HL-60 (cell line): ENCODE measurements around the gene MAGI3.

Experiments
- DNase-seq, 2 experiments: peaks; one replicate each; pipeline ENCODE4 v3.0.0-alpha.2; 2010 to 2020; ENCODE audit warnings: low read depth in 1 of 2, low spot score in 1 of 2
- H3K27ac ChIP-seq: fragments of 250-450 bp; sonication (Bioruptor Pico); replicated peaks from 2 replicates; pipeline ENCODE4 v1.5.1; 2020; ENCODE audit warnings: mild to moderate bottlenecking, moderate library complexity
- H3K27me3 ChIP-seq: fragments of 250-450 bp; sonication (Bioruptor Pico); 2 replicates; pipeline ENCODE4 v1.5.1; 2021; ENCODE audit warnings: mild to moderate bottlenecking, moderate library complexity; ENCODE audit not compliant: insufficient read depth, poor library complexity, severe bottlenecking
- H3K4me3 ChIP-seq: replicated peaks from 2 replicates; pipeline ENCODE4 v1.5.1; 2011; ENCODE audit warnings: mild to moderate bottlenecking, control low read depth, low read length; ENCODE audit not compliant: insufficient read depth
- GABPA ChIP-seq: IDR thresholded peaks from 2 replicates; pipeline ENCODE4 v1.6.1; 2012; ENCODE audit warnings: low read depth
- POLR2AphosphoS5 ChIP-seq: IDR thresholded peaks from 2 replicates; pipeline ENCODE4 v1.6.1; 2012; ENCODE audit warnings: low read depth
- SPI1 ChIP-seq: IDR thresholded peaks from 2 replicates; pipeline ENCODE4 v1.6.1; 2012; ENCODE audit warnings: low read depth, mild to moderate bottlenecking, borderline replicate concordance
- TF ChIP-seq, protein P1 (sequence below): IDR thresholded peaks from one replicate; pipeline ENCODE4 v1.5.1; 2011; ENCODE audit warnings: low read length, control low read depth, inconsistent platforms; ENCODE audit not compliant: insufficient read depth
- TF ChIP-seq, protein P2 (sequence below): IDR thresholded peaks from 2 replicates; pipeline ENCODE4 v1.6.1; 2012; ENCODE audit warnings: low read depth; ENCODE audit not compliant: insufficient replicate concordance

MAGI3 gene

DNA sequence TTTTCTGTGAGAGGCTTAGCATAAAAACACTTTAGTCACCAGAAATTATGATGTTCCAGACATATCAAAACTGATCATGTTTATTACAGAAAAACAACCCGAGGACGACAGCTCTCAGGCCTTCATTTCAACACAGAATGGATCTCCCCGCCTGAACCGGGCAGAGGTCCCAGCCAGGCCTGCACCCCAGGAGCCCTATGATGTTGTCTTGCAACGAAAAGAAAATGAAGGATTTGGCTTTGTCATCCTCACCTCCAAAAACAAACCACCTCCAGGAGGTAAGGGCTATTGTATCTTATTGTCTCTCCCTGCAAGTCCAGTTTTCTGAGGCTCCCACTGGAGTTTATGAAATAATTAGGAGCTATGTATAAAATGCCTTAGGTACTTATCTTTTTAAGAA is 263.4 kb downstream of the MAGI3 start:
- Histone ChIP-seq H3K27ac (no peak overlapping the region), H3K4me3 (no peak overlapping the region), H3K27me3 (no peaks in the 10 kb centered on the region)
- TF ChIP-seq, protein P1, sequence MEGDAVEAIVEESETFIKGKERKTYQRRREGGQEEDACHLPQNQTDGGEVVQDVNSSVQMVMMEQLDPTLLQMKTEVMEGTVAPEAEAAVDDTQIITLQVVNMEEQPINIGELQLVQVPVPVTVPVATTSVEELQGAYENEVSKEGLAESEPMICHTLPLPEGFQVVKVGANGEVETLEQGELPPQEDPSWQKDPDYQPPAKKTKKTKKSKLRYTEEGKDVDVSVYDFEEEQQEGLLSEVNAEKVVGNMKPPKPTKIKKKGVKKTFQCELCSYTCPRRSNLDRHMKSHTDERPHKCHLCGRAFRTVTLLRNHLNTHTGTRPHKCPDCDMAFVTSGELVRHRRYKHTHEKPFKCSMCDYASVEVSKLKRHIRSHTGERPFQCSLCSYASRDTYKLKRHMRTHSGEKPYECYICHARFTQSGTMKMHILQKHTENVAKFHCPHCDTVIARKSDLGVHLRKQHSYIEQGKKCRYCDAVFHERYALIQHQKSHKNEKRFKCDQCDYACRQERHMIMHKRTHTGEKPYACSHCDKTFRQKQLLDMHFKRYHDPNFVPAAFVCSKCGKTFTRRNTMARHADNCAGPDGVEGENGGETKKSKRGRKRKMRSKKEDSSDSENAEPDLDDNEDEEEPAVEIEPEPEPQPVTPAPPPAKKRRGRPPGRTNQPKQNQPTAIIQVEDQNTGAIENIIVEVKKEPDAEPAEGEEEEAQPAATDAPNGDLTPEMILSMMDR: no peak
- TF ChIP-seq GABPA (no peak), SPI1 (no peak), POLR2AphosphoS5 (no peak)
- TF ChIP-seq, protein P2, sequence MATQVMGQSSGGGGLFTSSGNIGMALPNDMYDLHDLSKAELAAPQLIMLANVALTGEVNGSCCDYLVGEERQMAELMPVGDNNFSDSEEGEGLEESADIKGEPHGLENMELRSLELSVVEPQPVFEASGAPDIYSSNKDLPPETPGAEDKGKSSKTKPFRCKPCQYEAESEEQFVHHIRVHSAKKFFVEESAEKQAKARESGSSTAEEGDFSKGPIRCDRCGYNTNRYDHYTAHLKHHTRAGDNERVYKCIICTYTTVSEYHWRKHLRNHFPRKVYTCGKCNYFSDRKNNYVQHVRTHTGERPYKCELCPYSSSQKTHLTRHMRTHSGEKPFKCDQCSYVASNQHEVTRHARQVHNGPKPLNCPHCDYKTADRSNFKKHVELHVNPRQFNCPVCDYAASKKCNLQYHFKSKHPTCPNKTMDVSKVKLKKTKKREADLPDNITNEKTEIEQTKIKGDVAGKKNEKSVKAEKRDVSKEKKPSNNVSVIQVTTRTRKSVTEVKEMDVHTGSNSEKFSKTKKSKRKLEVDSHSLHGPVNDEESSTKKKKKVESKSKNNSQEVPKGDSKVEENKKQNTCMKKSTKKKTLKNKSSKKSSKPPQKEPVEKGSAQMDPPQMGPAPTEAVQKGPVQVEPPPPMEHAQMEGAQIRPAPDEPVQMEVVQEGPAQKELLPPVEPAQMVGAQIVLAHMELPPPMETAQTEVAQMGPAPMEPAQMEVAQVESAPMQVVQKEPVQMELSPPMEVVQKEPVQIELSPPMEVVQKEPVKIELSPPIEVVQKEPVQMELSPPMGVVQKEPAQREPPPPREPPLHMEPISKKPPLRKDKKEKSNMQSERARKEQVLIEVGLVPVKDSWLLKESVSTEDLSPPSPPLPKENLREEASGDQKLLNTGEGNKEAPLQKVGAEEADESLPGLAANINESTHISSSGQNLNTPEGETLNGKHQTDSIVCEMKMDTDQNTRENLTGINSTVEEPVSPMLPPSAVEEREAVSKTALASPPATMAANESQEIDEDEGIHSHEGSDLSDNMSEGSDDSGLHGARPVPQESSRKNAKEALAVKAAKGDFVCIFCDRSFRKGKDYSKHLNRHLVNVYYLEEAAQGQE: no peak
- no peak for DNase-seq

DNA sequence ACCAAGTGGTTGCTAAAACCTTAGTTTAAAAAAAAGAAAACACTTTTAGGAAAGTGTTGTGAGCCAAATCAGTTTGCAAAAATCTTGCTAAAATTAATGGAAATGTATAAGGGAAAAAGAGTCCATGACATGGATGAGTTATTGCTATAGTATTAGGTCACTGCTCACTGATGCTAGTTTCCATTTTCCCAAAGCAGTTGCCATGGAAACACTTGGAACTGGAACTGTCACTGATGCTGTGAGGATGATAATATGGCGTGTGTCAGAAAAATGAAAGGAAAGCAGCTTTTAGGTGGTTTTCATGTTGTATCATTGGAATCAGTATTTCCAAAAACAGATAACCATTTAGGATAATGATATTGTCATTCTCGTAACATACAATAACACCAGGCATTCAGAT is 264.6 kb downstream of the MAGI3 start:
- TF ChIP-seq POLR2AphosphoS5: no peak
- TF ChIP-seq, protein P1: no peak
- TF ChIP-seq GABPA: no peak
- TF ChIP-seq, protein P2: no peak
- TF ChIP-seq SPI1: no peak
- DNase-seq: no peak
- Histone ChIP-seq H3K4me3 (no peak overlapping the region), H3K27ac (no peak overlapping the region), H3K27me3 (no peaks in the 10 kb centered on the region)

DNA sequence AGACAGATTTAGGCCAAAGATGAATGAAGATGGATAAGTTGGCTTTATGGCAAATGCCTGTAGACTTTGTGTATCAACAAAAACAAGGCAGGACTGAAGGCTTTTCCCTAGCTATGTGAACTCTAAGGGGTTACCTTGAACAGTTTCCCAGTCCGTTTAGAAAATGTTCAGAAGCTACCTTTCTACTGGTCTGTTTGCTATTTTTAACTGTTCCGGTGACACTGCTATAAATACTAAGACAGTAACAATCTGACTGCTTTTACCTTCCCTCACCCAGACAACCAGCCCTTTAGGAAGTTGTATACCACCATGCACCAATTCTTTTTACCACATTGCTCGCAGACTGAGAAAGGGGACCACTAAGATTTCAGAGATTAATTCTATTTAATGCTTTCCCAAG is 266.8 kb downstream of the MAGI3 start:
- DNase-seq: no peak
- TF ChIP-seq, protein P2: no peak
- TF ChIP-seq POLR2AphosphoS5 (no peak), SPI1 (no peak), GABPA (no peak)
- TF ChIP-seq, protein P1: no peak

More for the DNA sequence above, 266.8 kb downstream of the MAGI3 start:
- Histone ChIP-seq H3K27me3 (no peaks in the 10 kb centered on the region), H3K27ac (no peak overlapping the region), H3K4me3 (no peak overlapping the region)
